K562 (cell line): ENCODE measurements around the gene CDH12. TPM values are rescaled to one million over a fixed set of nuclear protein-coding genes. Genes with fewer than 3 reads are reported as not detected.

Experiments
- ATAC-seq: fragments of 200-7000 bp; cut with Tn5 transposase; 3 replicates; pipeline ENCODE4 v1.9.1; 2020; ENCODE audit warnings: moderate library complexity
- BruUV-seq: library from RNA; stranded (reverse); fragments of 400-500 nt; replicated peaks from 2 replicates; lab custom pipeline; 2021; lab: Mats Ljungman, UMichigan
- CTCF ChIA-PET: fragments of 300-600 bp; formaldehyde crosslinking; extraction: SDS; loops from one replicate; lab custom pipeline; 2021; ENCODE audit warnings: low intra/inter-chr PET ratio; lab: Yijun Ruan, JAX
- POLR2A ChIA-PET: fragments of 300-600, 350-650 bp; sonication (Branson Sonifier 250); formaldehyde crosslinking; extraction: SDS; loops from one replicate; lab custom pipeline; 2021; ENCODE audit warnings: antibody characterized with exemption, inconsistent platforms; lab: Yijun Ruan, JAX
- DNase-seq, 4 experiments: peaks; one replicate each; pipeline versions ENCODE4 v3.0.0 to v3.0.0-alpha.2; 2011 to 2018; ENCODE audit warnings: low spot score in 3 of 4, mixed read lengths in 3 of 4; ENCODE audit errors: extremely low read depth in 1 of 4
- FAIRE-seq: peaks from 2 replicates; lab custom pipeline; 2011; peaks lifted over from hg19 to GRCh38; lab: Jason Lieb, UNC
- H2AFZ ChIP-seq: 2 replicates; pipeline ENCODE4 v1.6.0; 2011; ENCODE audit warnings: low read depth, low read length, control low read depth, inconsistent platforms
- H3K27ac ChIP-seq: fragments of 200-600 bp; 3 replicates; pipeline ENCODE4 v1.8.0; 2011; ENCODE audit warnings: low read depth, mild to moderate bottlenecking, control low read depth, inconsistent platforms, low read length, moderate library complexity, mixed read lengths; ENCODE audit errors: extremely low read depth
- H3K27me3 ChIP-seq, 2 experiments: fragments of 300-600 bp in 1 of 2; 2 replicates in 1 of 2; 3 replicates in 1 of 2; pipeline versions ENCODE4 v1.6.0 to v1.8.0; 2011; ENCODE audit warnings: inconsistent platforms in 2 of 2, low read length in 2 of 2, mild to moderate bottlenecking in 1 of 2, mixed read lengths in 1 of 2, moderate library complexity in 1 of 2; ENCODE audit not compliant: control insufficient read depth in 2 of 2, insufficient read depth in 2 of 2
- H3K36me3 ChIP-seq: fragments of 300-600 bp; 3 replicates; pipeline ENCODE4 v1.8.0; 2011; ENCODE audit warnings: mild to moderate bottlenecking, low read length, inconsistent platforms; ENCODE audit not compliant: control insufficient read depth, insufficient read depth
- H3K4me1 ChIP-seq, 2 experiments: fragments of 200-600 bp in 1 of 2; replicated peaks in 1 of 2; 2 replicates in 1 of 2; 3 replicates in 1 of 2; pipeline versions ENCODE4 v1.5.1 to v1.8.0; 2011; ENCODE audit warnings: inconsistent platforms in 2 of 2, low read length in 2 of 2, mild to moderate bottlenecking in 1 of 2, mixed read lengths in 1 of 2, moderate library complexity in 1 of 2; ENCODE audit not compliant: control insufficient read depth in 2 of 2, insufficient read depth in 2 of 2
- H3K4me2 ChIP-seq: 2 replicates; pipeline ENCODE4 v1.6.1; 2011; ENCODE audit warnings: low read length, control low read depth, inconsistent platforms, mixed read lengths; ENCODE audit not compliant: insufficient read depth
- H3K4me3 ChIP-seq: fragments of 200-600 bp; sonication (generic), shearing (Covaris generic); 2 replicates; pipeline ENCODE4 v1.5.1; 2016; ENCODE audit warnings: control low read depth, inconsistent platforms
- H3K79me2 ChIP-seq: fragments of 200-600 bp; 3 replicates; pipeline ENCODE4 v1.8.0; 2011; ENCODE audit warnings: low read length, inconsistent platforms; ENCODE audit not compliant: control insufficient read depth, insufficient read depth
- H3K9ac ChIP-seq, 2 experiments: 2 replicates each; pipeline versions ENCODE4 v1.6.0 to v1.6.1; 2011; ENCODE audit warnings: low read depth in 2 of 2, low read length in 2 of 2, control low read depth in 1 of 2, inconsistent platforms in 1 of 2, mild to moderate bottlenecking in 1 of 2, mixed read lengths in 1 of 2; ENCODE audit not compliant: insufficient read depth in 1 of 2
- H3K9me1 ChIP-seq: one replicate; pipeline ENCODE4 v1.6.0; 2011; ENCODE audit warnings: inconsistent platforms, mild to moderate bottlenecking, low read length, moderate library complexity; ENCODE audit not compliant: control insufficient read depth, insufficient read depth
- H3K9me3 ChIP-seq: replicated peaks from 2 replicates; pipeline ENCODE4 v1.5.1; 2011; ENCODE audit warnings: low read depth, low read length, inconsistent platforms; ENCODE audit not compliant: control insufficient read depth, insufficient read depth
- H4K20me1 ChIP-seq: replicated peaks from 2 replicates; pipeline ENCODE4 v1.6.1; 2011; ENCODE audit warnings: low read length, inconsistent platforms, mixed read lengths; ENCODE audit not compliant: control insufficient read depth, insufficient read depth
- ATF7 ChIP-seq: fragments of 450-650 bp; IDR thresholded peaks from 2 replicates; pipeline ENCODE4 v1.7.1; 2014; ENCODE audit warnings: mild to moderate bottlenecking, moderate library complexity
- IRF2 ChIP-seq: sonication (generic); formaldehyde crosslinking; IDR thresholded peaks from 2 replicates; pipeline ENCODE4 v1.8.1; 2022; ENCODE audit warnings: mild to moderate bottlenecking, missing genetic modification reagents
- MCM3 ChIP-seq: fragments of 450-650 bp; IDR thresholded peaks from 2 replicates; pipeline ENCODE4 v1.6.1; 2016
- MTA3 ChIP-seq: fragments of 450-650 bp; formaldehyde crosslinking; IDR thresholded peaks from 2 replicates; pipeline ENCODE4 v1.6.1; 2017; ENCODE audit warnings: mild to moderate bottlenecking, borderline replicate concordance
- POLR2H ChIP-seq: IDR thresholded peaks from 2 replicates; pipeline ENCODE4 v1.6.1; 2016; ENCODE audit warnings: missing genetic modification characterization, low read depth, mild to moderate bottlenecking, control low read depth, missing compliant biosample characterization, moderate library complexity
- ZNF436 ChIP-seq: fragments of 250-450, 450-650 bp; sonication (Bioruptor Pico); formaldehyde crosslinking; IDR thresholded peaks from 2 replicates; pipeline ENCODE4 v1.7.0; 2020; ENCODE audit warnings: mild to moderate bottlenecking
- ZNF445 ChIP-seq: fragments of 250-450 bp; sonication (Bioruptor Pico); IDR thresholded peaks from 2 replicates; pipeline ENCODE4 v1.4.0; 2020; ENCODE audit warnings: low read depth, mild to moderate bottlenecking, moderate library complexity
- WGBS: fragments of 100-300 bp; shearing (Covaris generic); methylation state at CpG from one replicate; pipeline ENCODE4 v1.1.6; 2016; ENCODE audit warnings: low coverage, mixed read lengths; ENCODE audit not compliant: insufficient coverage; ENCODE audit errors: missing lambda C conversion rate; 5-methylcytosine and 5-hydroxymethylcytosine counted together
- in situ Hi-C: fragments of 300-500 bp; cut with MboI; formaldehyde crosslinking; loops from 4 replicates; pipeline ENCODE4 v1.15.0; 2018; ENCODE audit warnings: inconsistent platforms, mixed read lengths
- intact Hi-C: fragments of 100-400 bp; cut with micrococcal nuclease; formaldehyde crosslinking; loops from 2 replicates; pipeline ENCODE4 v1.14.2; 2022
- polyA plus RNA-seq, 8 experiments: library from polyadenylated mRNA; depleted of rRNA in 4 of 8; stranded (reverse) in 5 of 8; unstranded in 3 of 8; fragments of >200 nt; fragmentation: Nextera tagmentation in 2 of 8; fragmentation: Illumina TruSeq in 1 of 8; extraction: Ambion mirVana in 2 of 8; extraction: Trizol in 1 of 8; gene quantifications; 2 replicates each; pipeline versions ENCODE4 v1.2.1 to v1.2.3, GENCODE V29; 2011 to 2014; ENCODE audit warnings: inconsistent platforms in 1 of 8, missing spikeins in 1 of 8
- total RNA-seq, 7 experiments: library from RNA; depleted of rRNA in 6 of 7; stranded (reverse); fragments of >200 nt in 6 of 7; fragmentation: Illumina TruSeq in 2 of 7; extraction: Trizol in 2 of 7; gene quantifications; 2 replicates each; pipeline versions ENCODE4 v1.2.1 to v1.2.3, GENCODE V29; 2011 to 2021; ENCODE audit warnings: low replicate concordance in 1 of 7

The CDH12 gene
- total and polyA plus RNA-seq, 9 of the 15 experiments (the other 6 are each of a cell fraction or from before 2014, with no cell fraction given), result 0.03 to 1.7 (median 0.37) TPM

DNA sequence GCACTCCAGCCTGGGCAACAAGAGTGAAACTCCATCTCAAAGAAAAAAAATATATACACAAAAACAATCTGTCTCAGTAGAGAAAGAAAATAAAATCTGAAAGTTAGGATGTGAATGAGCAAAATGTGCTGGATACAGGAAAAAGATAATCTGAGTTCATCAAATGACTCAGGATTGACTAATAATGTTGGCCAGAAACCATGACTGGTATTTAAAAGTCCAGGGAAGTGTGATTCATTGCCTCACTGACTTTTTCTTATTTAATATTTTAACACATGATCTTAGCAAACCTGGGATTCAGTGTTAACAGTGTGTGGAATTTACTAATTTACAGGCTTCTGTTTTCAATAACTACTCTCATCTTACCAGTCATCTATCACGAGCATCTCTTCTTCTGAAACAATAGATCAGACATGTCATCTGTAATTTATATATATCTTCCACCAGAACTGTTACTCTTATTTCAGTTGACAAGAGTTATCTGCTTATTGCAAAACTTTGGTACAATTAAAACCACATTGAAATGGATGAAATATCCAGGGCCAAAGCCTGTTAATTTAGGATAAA, 256.7 kb downstream of the CDH12 start:
- no peak overlapping the region for H3K4me3 ChIP-seq
- intact Hi-C loops (no loop called here), in situ Hi-C loops (no loop called here)
- ChIA-PET CTCF (no interaction called here), POLR2A (no interaction called here)
- ATAC-seq (no peak), FAIRE-seq (no peak), DNase-seq (no peak)
- H3K79me2 ChIP-seq, result no peaks in the 10 kb centered on the region
- H3K9ac ChIP-seq, result no peak overlapping the region
- BruUV-seq, result no TSS peak
- no peaks in the 10 kb centered on the region for H3K9me1 ChIP-seq
- H3K27me3 ChIP-seq, result no peaks in the 10 kb centered on the region
- 0% methylated on average over 1 of the region's 1 CpG for WGBS
- H3K4me1 ChIP-seq, result no peaks in the 10 kb centered on the region
- no peaks in the 10 kb centered on the region for H4K20me1 ChIP-seq
- H3K9me3 ChIP-seq, result no peaks in the 10 kb centered on the region; the same call in 1 of the 2 replicates
- no peak overlapping the region for H3K4me2 ChIP-seq
- H2AFZ ChIP-seq, result no peak overlapping the region
- H3K27ac ChIP-seq, result no peak overlapping the region
- no peak for TF ChIP-seq ATF7
- no peak for TF ChIP-seq POLR2H
- no peak for TF ChIP-seq ZNF436 (CRISPR knock-in tag)
- H3K36me3 ChIP-seq, result no peaks in the 10 kb centered on the region

DNA sequence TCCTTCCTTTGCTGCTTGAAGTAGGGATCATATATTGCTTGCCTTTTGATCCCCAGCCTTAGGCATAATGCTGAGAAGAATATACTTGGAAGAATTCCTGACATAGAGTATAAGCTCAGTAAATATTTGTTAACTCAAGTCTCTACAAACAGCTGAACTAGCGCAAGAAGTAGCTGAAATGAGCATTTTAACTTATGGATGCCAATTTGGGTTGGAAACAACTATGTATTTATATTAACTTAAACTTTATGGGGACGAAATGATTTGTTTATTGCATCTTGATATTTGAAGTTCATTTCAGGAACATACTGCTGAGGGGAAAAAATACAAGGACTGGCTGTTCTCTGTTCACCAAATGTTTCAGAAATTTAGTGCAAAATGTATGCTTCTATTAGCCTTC, 258.7 kb downstream of the CDH12 start:
- ATAC-seq (no peak), DNase-seq (no peak), FAIRE-seq (no peak)
- H3K4me3 ChIP-seq, result no peak overlapping the region
- H3K27me3 ChIP-seq, result no peaks in the 10 kb centered on the region
- H3K27ac ChIP-seq, result no peak overlapping the region
- H3K4me1 ChIP-seq, result no peaks in the 10 kb centered on the region
- H3K4me2 ChIP-seq, result no peak overlapping the region
- intact Hi-C loops (no loop called here), in situ Hi-C loops (no loop called here)
- no peak overlapping the region for H2AFZ ChIP-seq
- POLR2A ChIA-PET, result no interaction called here
- BruUV-seq, result no TSS peak
- TF ChIP-seq ZNF445 (CRISPR knock-in tag) (no peak), MCM3 (no peak), IRF2 (no peak), MTA3 (no peak)
- H3K9me1 ChIP-seq, result no peaks in the 10 kb centered on the region
- H3K36me3 ChIP-seq, result no peaks in the 10 kb centered on the region
- no peaks in the 10 kb centered on the region for H4K20me1 ChIP-seq
- CTCF ChIA-PET, result no interaction called here
- H3K9ac ChIP-seq, result no peak overlapping the region
- H3K79me2 ChIP-seq, result no peaks in the 10 kb centered on the region
- no peaks in the 10 kb centered on the region for H3K9me3 ChIP-seq
- 0% methylated on average over 2 of the region's 2 CpGs for WGBS
